ENCODE measurements around the gene ACTN1. TPM values are rescaled to one million over a fixed set of nuclear protein-coding genes. Genes with fewer than 3 reads are reported as not detected.

Gene ACTN1
- total and polyA plus RNA-seq, 8 donors: 24.4 to 133 (median 49.0) TPM

DNA sequence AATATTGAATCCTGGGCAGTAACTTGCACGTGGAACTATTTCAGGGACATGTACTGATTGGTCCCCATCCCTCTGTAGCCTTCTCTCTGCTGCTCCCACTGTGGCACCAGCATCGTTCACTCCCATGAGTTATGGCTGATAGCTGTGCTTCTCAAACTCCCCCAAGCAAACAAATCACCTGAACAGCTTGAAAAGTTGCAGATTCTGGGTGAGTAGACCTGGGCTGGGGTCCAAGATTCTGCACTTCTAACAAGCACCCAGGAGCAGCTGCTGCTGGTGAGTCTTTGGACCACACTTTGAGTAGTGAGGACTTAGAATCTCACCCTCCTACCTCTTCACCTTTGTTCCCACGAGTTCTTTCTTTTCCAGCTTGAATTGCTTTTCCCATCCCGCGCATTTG is 136.8 kb downstream of the ACTN1 start:
- FAIRE-seq (no peak), ATAC-seq (no peak), DNase-seq (no peak)
- 67% methylated on average over 5 of the region's 5 CpGs for WGBS, 2 donors
- no peaks in the 10 kb centered on the region for H3K4me1 ChIP-seq
- H3K27ac ChIP-seq: no peak overlapping the region
- H3K9me3 ChIP-seq: no peaks in the 10 kb centered on the region
- no peaks in the 10 kb centered on the region for H3K36me3 ChIP-seq
- no peaks in the 10 kb centered on the region for H3K27me3 ChIP-seq
- intact Hi-C loops (cut with DNase I): no loop called here
- no peak overlapping the region for H3K4me3 ChIP-seq
- TF ChIP-seq, protein P1, sequence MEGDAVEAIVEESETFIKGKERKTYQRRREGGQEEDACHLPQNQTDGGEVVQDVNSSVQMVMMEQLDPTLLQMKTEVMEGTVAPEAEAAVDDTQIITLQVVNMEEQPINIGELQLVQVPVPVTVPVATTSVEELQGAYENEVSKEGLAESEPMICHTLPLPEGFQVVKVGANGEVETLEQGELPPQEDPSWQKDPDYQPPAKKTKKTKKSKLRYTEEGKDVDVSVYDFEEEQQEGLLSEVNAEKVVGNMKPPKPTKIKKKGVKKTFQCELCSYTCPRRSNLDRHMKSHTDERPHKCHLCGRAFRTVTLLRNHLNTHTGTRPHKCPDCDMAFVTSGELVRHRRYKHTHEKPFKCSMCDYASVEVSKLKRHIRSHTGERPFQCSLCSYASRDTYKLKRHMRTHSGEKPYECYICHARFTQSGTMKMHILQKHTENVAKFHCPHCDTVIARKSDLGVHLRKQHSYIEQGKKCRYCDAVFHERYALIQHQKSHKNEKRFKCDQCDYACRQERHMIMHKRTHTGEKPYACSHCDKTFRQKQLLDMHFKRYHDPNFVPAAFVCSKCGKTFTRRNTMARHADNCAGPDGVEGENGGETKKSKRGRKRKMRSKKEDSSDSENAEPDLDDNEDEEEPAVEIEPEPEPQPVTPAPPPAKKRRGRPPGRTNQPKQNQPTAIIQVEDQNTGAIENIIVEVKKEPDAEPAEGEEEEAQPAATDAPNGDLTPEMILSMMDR (IDR thresholded peaks at IDR 0.05): no peak

DNA sequence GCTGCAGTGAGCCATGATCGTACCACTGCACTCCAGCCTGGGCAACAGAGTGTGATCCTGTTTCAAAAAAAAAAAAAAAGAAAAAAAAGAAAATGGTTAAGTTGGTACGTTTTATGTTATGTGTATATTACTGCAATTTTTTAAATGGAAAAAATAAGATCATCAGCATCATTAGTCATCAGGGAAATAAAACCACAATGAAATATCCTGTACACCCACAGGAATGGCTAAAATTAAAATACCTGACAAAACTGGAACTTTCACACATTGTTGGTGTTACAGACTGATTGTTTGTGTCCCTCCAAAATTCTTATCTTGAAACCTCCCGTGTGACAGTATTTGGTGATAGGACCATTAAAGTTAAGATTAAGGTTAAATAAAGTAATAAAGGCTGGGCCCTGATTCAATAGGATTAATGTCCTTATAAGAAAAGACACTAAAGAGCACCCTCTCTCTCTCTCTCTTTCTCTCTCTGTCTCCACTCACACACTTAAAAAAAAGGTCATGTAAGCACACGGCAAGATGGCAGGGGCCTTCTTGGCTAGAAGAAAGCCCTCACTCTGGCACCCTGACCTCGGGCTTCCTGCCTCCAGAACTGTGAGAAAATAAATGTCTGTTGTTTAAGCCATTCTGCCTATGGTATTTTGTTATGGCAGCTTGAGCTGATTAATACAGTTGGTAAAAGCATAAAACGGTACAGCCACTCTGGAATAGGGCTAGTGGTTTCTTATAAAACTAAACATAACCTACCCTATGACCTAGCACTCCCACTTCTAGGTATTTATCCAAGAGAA is 137.9 kb downstream of the ACTN1 start:
- WGBS, 2 donors: 57 to 68% methylated on average over 6 of the region's 6 CpGs
- no peak for ATAC-seq
- Histone ChIP-seq H3K27me3 (no peaks in the 10 kb centered on the region), H3K27ac (no peak overlapping the region), H3K36me3 (no peaks in the 10 kb centered on the region), H3K4me1 (no peaks in the 10 kb centered on the region), H3K9me3 (no peaks in the 10 kb centered on the region), H3K4me3 (no peak overlapping the region)
- no peak for DNase-seq
- intact Hi-C loops (cut with DNase I): no loop called here
- TF ChIP-seq, protein P1 (IDR thresholded peaks at IDR 0.05): no peak
- no peak for FAIRE-seq

DNA sequence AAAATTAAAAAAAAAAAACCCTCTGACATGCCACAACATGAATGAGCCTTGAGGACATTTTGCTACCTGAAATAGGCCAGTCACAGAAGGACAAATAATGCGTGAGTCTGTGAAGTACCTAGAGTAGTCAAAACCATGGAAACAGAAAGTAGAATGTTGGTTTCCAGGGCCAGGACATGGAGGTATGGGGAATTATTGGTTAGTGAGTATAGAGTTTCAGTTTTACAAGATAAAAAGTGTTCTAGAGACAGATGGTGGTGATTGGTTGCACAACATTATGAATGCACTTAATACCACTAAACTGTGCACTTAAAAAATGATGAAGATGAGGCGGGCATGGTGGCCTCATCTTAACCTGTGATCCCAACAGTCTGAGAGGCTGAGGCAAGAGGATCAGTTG is 138.6 kb downstream of the ACTN1 start:
- intact Hi-C loops (cut with DNase I): no loop called here
- WGBS, 2 donors: 93 to 96% methylated on average over 2 of the region's 2 CpGs

DNA sequence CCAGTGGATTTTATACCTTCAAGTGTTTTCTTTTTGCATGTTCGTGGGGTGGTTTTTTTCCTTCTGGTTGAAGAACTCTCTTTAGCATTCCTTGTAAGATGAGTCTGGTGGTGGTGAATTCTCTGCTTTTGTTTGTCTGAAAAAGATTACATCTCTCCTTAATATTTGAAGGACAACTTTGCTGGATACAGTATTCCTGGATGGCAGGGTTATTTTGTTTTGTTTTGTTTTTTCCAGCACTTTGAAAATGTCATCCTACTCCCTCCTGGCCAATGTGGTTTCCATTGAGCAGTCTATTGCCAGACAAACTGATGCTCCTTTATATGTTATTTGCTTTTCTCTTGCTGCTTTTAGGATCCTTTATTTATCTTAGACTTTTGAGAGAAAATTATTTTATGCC is 143.0 kb downstream of the ACTN1 start:
- 38 to 84% methylated on average over 1 of the region's 1 CpG for WGBS, 2 donors
- H3K27me3 ChIP-seq: no peaks in the 10 kb centered on the region
- ATAC-seq (no peak), DNase-seq (no peak), FAIRE-seq (no peak)
- no peak overlapping the region for H3K4me3 ChIP-seq
- no peak overlapping the region for H3K27ac ChIP-seq
- H3K9me3 ChIP-seq: no peaks in the 10 kb centered on the region
- intact Hi-C loops (cut with DNase I): no loop called here
- H3K36me3 ChIP-seq: no peaks in the 10 kb centered on the region
- no peaks in the 10 kb centered on the region for H3K4me1 ChIP-seq
- TF ChIP-seq, protein P1 (IDR thresholded peaks at IDR 0.05): no peak

More for the DNA sequence above, 138.6 kb downstream of the ACTN1 start:
- Histone ChIP-seq H3K27me3 (no peaks in the 10 kb centered on the region), H3K4me3 (no peak overlapping the region), H3K27ac (no peak overlapping the region), H3K9me3 (no peaks in the 10 kb centered on the region), H3K4me1 (no peaks in the 10 kb centered on the region), H3K36me3 (no peaks in the 10 kb centered on the region)
- ATAC-seq (no peak), DNase-seq (no peak), FAIRE-seq (no peak)
- TF ChIP-seq, protein P1 (IDR thresholded peaks at IDR 0.05): no peak

DNA sequence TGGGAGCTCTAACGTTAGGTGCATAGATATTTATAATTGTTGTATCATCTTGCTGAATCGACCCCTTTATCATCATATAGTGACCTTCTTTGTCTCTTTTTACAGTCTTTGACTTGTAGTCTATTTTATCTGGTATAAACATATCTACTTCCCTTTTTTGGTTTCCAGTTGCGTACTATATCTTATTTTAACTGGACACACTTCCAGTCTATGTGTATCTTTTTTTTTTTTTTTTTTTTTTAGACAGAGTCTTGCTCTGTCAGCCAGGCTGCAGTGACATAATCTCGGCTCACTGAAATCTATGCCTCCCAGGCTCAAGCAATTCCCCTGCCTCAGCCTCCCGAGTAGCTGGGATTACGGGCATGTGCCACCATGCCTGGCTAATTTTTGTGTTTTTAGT is 144.3 kb downstream of the ACTN1 start:
- FAIRE-seq (no peak), ATAC-seq (no peak), DNase-seq (no peak)
- TF ChIP-seq, protein P1 (IDR thresholded peaks at IDR 0.05): no peak
- intact Hi-C loops (cut with DNase I): no loop called here
- Histone ChIP-seq H3K27ac (no peak overlapping the region), H3K4me1 (no peaks in the 10 kb centered on the region), H3K9me3 (no peaks in the 10 kb centered on the region), H3K27me3 (no peaks in the 10 kb centered on the region), H3K4me3 (no peak overlapping the region), H3K36me3 (no peaks in the 10 kb centered on the region)
- WGBS, 2 donors: 70 to 75% methylated on average over 6 of the region's 6 CpGs

All from pancreas (tissue), 10 donors.